ENCODE results near the gene EMILIN2.

The EMILIN2 gene

DNA sequence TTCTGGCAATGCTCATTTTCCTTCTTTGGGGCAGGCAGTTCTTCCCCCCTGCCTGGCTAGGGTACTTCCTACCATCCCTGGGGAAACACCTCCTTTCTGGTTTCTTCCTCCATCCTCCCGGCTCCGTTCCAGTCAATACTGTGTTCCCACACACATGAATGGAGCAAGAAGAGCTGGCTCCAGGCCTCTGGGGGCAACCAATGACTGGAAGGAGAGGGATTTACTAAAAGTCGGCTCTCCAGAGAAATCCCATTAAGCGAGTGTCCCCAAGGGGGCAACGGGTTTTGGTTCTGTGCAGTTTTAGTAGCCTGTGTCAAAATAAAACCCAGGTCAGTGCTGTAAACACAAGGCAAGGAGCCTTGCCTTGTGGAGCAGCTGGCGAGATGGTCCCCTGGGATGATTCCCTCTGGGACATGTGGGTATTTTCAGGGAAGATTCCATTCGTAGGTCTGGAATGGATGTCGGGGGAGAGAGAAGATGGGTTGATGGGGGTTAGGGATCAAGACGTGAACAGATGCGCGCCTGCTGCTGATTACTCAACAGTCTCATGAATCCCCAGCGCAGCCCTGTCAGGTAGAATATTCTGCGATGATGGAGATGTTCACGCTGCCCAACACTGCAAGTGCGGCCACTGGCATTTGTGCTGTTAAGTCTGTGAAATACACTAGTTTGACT, 32.0 kb downstream of the EMILIN2 start:
- no peak for DNase-seq (ENCODE audit: low read depth)

DNA sequence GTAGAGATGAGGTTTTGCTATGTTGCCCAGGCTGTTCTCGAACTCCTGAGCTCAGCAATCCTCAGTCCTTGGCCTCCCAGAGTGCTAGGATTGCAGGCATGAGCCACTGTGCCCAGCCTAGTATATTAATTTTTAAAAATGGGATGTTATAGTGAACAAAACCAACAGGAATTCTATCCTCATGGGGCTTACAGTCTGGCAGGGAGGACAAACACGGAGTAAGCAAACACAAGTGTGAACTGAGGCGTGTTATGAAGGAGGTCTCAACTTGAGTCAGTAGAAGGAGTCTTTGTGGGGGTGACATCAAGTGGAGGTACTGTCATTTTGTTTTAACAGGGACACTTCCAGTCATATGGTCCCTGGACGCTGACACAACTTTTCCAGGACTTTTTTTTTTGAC, 33.1 kb downstream of the EMILIN2 start:
- DNase-seq (ENCODE audit: low read depth) = no peak

DNA sequence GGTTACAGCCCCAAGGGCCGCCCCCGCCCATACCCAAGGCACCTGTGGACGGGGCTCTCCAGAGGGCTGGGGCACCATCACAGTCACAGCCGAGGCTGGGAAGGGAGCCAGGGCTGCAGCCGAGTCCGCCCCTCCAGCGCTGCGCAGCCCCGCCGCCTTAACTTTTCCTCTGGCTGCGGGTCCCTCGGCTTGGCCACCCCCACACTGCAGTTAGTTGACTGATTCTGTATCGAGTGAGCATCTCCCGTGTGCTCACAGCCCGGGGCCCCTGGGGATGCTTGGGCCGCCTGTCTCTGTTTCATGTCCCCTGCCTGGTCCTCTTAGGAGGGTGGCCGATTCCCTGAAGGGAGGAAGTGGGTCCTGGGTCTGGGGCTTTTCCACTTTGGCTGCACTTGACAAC, 33.7 kb downstream of the EMILIN2 start:
- DNase-seq (ENCODE audit: low read depth) = no peak

GRCh38 chr18:2881088-2881839, 34.5 kb downstream of the EMILIN2 start:
- DNase-seq (ENCODE audit: low read depth) = peak; percentile 83

DNA sequence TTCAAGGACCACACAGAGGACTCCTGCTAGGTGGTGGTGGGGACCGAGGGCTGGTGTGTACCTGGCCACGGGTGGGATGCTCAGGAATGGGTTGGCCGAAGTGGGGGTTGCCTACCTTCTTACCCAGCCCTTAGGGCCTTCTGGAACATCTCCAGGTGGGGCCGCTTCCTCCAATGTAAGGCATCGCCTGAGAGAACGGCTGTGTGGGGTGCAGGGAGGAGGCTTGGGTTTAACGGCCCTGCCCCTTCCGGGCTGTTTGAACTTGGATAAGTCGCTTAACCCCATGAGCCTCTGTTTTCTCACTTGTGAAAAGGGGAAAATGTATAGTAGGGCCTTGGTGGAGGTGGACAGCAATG, 35.0 kb downstream of the EMILIN2 start:
- no peak for DNase-seq (ENCODE audit: low read depth)

DNA sequence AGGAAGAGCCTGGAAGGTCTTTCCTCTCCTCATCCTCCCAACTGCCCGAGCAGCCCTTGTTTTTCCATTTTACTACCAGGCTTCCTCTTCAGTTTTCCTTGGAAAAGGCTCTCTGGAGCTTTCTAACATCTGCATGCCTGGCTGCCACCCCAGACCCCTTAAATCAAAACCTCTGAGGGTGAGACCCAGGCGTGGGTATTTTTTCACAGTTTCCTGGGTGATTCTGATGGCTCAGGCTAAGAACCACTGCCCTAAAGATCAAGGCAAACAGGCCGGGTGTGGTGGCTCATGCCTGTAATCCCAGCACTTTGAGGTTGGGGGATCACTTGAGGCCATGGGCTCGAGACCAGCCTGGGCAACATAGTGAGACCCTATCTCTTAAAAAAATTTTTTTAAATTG, 35.4 kb downstream of the EMILIN2 start:
- DNase-seq (ENCODE audit: low read depth) = no peak

GRCh38 chr18:2883076-2883735, 36.4 kb downstream of the EMILIN2 start:
- no peak for DNase-seq (ENCODE audit: low read depth)

GRCh38 chr18:2884706-2885285, 38.0 kb downstream of the EMILIN2 start:
- DNase-seq (ENCODE audit: low read depth) = no peak

- DNase-seq (ENCODE audit: low read depth) = no peak
Measured at GRCh38 chr18:2887470-2887869, 40.7 kb downstream of the EMILIN2 start.

DNA sequence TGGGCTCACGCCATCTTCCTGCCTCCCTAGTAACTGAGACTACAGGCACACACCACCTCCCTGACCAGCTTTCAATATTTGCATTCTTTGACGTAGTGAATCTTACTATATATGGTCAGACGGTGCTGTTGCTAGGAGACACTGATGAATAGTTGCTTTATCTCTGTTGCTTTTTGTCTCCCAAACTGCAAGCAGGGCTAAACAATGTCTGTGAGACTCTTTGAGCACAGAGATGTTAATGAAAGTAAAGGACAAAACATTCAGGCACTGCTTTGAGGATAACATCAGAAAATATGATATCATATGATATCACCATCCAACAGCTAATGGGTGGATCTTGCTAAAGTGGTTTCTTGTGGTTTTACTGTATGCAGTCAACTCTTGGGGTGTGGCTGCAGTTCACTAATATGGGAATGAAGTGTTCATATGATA, 43.0 kb downstream of the EMILIN2 start:
- DNase-seq (ENCODE audit: low read depth) = no peak

GRCh38 chr18:2890606-2891005, 43.8 kb downstream of the EMILIN2 start:
- no peak for DNase-seq (ENCODE audit: low read depth)

DNA sequence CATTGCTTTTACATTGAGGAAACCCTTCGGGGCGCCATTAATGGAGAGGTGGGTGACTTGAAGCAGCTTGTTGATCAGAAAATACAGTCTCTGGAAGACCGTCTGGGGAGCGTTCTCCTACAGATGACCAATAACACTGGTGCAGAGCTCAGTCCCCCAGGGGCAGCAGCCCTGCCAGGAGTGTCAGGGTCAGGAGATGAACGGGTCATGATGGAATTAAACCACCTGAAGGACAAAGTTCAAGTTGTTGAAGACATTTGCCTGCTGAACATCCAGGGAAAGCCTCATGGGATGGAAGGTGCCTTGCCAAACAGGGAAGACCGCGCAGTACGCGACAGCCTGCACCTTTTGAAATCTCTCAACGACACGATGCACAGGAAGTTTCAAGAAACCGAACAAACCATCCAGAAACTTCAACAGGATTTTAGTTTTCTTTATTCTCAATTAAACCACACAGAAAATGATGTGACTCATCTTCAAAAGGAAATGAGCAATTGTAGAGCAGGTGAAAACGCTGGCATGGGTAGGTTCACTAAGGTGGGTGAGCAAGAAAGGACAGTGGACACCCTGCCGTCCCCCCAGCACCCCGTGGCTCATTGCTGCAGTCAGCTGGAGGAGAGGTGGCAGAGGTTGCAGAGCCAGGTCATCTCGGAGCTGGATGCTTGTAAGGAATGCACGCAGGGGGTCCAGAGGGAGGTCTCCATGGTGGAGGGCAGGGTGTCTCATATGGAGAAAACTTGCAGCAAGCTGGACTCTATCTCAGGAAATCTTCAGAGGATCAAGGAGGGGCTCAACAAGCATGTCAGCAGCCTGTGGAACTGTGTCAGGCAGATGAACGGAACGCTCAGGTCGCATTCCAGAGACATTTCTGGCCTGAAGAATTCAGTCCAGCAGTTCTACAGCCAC, 45.0 kb downstream of the EMILIN2 start:
- no peak for DNase-seq (ENCODE audit: low read depth)

DNA sequence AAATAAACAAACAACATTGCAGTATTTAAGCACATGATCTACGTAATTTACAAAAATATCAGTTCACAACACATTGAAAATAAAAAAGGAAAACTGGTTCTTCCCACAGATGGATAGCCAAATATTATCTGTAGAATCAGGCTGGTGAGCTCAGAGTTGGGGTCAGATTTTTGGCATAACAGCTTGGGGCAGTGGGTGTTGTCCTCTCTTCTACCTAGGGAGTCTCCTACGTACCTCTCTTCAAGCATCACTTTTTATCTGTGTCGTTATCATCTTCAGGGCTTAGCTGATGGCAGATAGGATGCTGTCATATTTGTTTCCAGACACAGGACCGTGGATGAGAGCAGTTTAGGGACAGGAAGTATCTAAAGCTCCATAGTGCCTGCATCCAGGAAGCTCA, 46.2 kb downstream of the EMILIN2 start:
- no peak for DNase-seq (ENCODE audit: low read depth)

GRCh38 chr18:2893676-2894075, 46.9 kb downstream of the EMILIN2 start:
- DNase-seq (ENCODE audit: low read depth) = no peak

- DNase-seq (ENCODE audit: low read depth) = no peak
Measured at GRCh38 chr18:2894131-2894840, 47.5 kb downstream of the EMILIN2 start.

DNA sequence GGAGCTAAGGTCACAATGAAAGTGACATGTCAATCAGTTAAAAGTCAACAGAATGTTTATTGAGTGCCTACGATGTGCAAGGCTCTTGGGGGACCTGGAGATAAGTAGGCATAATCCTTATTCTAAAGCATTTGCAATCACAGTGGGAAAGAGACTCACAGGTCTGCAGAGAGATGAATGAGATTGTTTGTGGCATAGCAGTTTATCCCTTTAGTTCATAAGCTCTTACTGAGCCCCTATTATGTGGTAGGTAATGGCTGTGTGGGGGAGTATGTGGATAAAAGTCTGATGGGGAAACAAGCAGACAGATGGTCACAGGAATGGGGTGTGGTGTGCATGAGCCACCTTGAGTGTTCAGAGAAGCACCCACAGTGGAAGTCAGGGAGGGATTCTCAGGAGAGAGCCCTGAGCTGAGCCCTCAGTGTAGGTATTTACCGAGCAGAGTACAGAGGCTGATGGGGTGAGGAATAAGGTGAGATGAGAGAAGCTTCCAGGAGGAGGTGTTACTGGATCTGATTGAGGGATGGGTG, 48.1 kb downstream of the EMILIN2 start:
- no peak for DNase-seq (ENCODE audit: low read depth)

GRCh38 chr18:2895391-2895790, 48.6 kb downstream of the EMILIN2 start:
- DNase-seq (ENCODE audit: low read depth) = no peak

DNA sequence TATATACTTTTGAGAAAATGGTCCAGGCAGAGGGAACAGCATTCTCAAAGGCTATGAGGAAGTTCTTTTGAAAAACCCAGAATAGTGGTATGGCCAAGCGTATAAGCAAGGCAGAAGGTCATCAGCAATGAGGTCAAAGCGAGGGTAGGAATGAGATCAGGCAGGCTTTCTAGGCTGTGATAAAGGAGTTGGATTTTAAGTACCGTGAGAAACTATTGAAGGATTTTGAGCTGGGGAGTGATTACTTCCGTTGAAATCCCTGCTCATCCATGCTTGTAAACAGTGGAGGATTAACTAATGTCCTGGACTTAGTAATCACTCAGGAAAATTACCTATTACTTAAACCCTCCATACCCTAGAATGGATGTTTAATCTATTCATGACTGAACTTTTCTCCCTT, 50.2 kb downstream of the EMILIN2 start:
- DNase-seq (ENCODE audit: low read depth) = no peak

DNA sequence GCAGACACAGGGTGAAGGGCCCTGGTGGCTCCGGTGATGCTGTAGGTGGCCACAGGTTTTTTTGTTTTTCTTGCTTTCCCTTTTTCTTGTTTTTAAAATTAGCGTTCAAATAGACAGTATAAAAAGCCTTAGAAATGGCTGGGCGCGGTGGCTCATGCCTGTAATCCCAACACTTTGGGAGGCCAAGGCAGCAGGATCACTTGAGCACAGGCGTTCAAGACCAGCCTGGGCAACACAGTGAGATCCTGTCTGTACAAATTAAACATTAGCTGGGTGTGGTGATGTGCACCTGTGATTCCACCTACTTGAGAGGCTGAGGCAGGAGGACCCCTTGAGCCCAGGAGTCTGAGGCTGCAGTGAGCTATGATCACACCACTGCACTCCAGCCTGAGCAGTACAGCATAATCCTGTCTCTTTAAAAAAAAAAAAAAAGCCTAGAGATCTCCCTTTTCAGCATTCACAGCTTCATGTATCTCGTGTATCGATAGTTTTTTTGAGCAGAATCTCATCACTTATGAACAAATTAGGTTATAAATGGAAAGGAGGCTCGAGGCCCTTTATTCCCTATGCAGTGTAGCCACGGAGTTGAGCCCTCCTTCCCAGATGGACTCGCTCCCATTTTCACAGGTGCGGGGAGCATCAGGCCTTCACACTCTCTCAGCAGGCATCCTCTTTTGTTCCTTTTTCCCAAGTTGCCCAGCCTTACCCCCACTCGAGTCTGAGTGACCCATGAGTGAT, 50.8 kb downstream of the EMILIN2 start:
- no peak for DNase-seq (ENCODE audit: low read depth)

- no peak for DNase-seq (ENCODE audit: low read depth)
Measured at GRCh38 chr18:2898186-2898640, 51.4 kb downstream of the EMILIN2 start.
